Activated T-cell treated with anti-CD3 and anti-CD28 coated beads for 24 hours (primary cell): ENCODE data around the gene MYO1D.
A peak's percentile ranks its signal among the peaks of the same experiment; 100 is the strongest.

Source experiments
- DNase-seq: peaks from one replicate; pipeline ENCODE4 v3.0.0-alpha.2; 2020; ENCODE audit warnings: low read depth

The MYO1D gene

GRCh38 chr17:32486701-32487472, 390.0 kb downstream of the MYO1D start, which contains the start of gene CDK5R1:
Gene CDK5R1, plus strand, starts transcription at chr17:32486993. Its CDS starts 628 bp downstream, at chr17:32487621.
- peak; percentile 64 for DNase-seq

DNA sequence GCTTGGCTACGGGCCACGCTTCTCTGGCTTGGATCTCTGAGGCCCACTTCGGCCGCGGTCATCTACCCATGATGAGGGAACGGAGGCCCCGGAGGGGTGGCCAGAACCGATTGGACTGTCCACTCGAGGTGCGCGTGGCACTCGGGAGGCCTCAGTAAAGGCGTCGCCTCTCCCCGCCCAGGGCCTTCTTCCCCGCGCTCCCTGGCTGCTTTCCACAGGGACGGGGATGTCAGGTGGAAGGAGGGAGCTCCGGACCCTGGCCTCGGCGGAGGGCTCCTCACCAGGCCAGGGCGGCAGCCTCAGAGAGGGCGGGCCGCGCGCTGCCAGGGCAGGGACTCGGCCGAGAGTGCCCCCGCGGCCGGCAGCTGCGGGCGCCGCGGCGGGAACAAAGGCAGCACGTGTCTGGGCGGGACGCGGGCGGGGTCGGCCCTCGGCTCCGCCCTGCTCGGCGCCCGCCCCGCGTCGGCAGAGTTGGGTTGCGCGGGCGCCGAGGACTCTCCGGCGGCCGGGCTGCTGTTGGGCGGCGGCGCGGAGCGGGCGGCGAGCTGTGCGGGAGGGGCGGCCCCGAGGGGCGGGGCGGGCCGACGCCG, 390.7 kb downstream of the MYO1D start:
- DNase-seq, result peak; percentile 59

DNA sequence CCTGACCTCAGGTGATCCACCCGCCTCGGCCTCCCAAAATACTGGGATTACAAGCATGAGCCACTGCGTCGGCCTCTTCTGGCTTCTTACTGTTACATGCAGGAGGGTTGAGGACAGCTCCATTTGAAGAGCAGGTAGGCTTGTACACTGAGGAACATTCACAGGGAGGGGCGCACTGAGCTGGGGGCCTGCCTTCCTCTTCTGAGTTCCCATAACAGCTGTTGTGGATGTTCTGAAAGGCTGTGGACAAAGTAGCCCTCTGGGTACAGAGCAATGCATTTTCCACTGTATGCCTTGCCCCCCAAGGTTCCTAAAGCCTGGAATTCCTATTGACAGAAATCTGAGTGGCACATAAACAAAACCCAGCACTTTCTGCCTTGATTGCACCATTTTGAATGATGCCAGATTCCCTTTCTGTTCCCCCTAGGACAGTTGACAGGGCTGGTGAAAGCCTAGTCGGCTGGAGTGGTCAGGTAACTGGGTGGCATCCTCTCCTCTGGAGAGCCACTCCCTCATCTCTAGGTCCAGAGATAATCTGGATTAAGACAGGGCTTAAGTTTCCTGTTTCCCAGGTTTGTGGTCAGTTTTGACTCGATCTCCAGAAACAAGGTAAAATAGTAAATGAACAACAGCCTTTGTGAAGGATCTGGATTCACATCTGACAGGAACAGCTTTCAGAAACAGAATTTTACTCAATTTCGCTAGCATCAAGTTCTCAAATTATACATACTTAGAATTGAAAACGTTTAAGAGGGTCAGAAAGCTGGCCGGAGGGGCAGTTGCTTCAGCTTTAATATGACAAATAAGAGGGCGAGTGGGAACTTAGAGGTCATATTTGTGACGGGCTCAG, 391.4 kb downstream of the MYO1D start:
- no peak for DNase-seq

- no peak for DNase-seq
Observed at GRCh38 chr17:32484628-32485027, 392.3 kb downstream of the MYO1D start.

DNA sequence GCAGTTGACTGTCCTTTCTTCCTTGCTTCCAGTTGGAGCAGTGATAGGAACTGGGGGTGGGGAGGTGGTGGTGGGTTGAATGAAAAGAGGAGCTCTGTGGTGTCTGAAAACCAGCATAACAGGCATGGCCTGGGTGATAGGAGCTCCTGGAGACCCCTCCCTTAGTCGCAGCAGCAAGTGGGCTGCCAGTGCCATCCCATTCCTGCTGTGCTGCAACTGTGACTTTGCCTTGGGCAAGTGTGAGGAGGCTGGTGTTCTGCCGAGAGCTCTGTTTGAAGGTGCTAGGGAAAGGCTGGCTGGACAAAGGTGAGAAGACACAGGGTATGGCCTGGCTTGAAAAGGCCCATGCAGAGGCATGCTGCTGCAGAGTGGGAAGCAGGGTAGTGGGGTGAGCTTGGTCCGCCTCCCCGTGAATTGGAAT, 392.9 kb downstream of the MYO1D start:
- DNase-seq, result no peak

- DNase-seq, result no peak
Observed at GRCh38 chr17:32483451-32484019, 393.4 kb downstream of the MYO1D start.

DNA sequence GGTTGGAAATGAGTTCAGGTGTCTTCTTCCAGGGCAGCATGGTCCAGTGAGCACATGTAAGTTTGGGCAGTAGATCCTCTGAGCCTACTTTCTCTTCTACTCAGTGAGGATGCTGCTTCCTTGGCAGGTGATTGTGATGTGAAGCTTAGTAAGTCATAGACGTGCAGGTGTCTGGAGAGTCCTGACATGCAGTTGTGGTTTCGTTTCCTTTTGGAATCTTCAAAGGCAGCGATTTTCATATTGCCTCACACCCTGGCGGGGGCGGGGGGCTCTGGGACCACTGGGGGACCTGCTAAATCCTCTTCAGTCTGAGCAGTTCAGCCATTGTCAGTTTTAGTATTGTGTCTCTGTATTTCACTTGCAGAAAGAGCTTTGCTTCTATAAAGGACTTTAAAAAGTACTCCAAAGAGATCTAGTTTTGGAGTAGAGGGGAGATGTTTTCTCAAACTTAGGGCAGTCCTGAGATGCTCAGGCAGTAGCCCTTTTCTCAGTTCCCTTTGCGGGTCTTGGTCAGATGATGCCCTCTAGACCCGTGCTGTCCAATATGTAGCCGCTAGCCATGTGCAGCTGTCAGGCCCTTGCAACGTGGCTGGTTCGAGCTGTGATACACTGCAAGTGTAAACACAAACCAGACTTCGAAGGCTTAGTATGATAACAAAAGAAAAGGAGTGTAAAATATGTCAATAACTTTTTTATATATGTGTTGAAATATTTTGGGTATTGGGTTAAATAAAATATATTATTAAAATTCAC, 394.2 kb downstream of the MYO1D start:
- DNase-seq, result no peak

DNA sequence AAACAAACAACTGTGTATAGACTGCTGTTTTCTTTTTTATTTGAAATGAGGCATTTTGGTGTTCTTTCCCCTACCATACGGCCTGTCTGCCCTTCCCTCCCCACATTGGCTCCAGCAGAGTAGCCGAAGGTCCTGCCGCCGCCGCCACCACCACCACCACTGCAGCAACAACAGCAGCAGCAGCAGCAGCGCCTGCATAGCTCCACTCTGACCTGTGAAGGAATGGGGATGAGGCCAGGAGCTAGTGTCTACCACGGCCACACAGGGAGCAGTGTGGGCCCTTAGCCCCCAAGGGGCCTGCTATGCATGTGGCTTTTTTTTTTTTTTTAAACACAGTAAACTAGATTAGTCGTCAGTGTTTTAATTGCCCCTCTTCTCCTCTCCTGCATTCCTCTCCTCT, 395.7 kb downstream of the MYO1D start:
- no peak for DNase-seq

GRCh38 chr17:32479074-32479617, 397.8 kb downstream of the MYO1D start:
- no peak for DNase-seq

DNA sequence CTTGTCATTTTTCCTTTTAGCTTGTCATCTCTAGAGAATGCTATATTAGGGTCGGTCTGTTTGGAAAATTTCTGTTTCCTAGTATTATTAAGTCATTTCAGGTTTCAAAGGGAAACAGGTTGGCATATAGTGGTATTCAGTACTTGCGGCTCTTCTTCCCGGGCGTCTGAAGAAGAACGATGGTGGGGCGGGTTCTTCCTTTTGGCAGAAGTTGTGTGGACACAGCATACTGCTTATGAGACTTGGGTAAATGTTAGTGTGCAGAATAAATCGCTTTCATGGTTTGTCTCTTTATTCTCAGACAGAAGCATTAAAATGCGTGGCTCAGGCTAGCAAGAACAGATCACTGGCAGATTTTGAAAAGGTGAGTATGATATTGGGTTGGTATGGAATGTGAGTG, 399.7 kb downstream of the MYO1D start:
- DNase-seq, result no peak

DNA sequence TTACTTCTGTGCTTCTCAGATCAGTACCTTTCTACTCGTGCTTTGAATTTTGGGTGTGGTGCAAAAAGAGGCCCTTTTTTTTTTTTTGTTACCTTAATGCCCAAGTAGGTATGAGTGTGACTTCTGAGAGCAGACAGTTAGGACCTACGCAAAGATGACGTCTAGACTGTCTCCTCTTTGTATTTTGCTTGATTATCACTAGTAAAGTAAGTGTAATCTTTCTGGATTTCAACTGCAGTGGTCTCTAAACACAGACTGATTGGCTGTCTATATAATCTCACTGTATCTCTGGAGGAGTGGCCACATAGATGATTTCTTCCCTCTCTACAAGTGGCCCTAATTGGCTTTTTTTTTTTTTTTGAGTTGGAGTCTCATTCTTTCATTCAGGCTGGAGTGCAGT, 401.7 kb downstream of the MYO1D start:
- no peak for DNase-seq

DNA sequence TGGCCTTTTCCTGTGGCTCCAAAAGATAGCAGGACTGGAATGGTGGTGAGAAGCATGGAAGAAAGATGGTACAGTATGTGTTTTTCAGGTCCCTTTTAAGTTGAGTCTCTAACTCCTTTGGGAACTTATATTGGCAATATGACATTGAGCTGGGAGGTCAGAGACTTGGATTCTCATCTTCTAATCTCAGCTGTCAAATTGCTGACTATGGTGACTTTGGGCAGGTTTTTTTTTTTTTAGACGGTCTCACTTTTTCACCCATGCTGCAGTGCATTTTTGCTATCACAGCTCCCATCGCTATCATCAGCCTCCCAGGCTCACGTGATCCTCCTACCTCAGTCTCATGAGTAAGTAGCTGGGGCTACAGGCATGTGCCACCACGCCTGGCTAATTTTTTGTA, 405.3 kb downstream of the MYO1D start:
- no peak for DNase-seq

- DNase-seq, result no peak
Observed at GRCh38 chr17:32470405-32471167, 406.3 kb downstream of the MYO1D start.

DNA sequence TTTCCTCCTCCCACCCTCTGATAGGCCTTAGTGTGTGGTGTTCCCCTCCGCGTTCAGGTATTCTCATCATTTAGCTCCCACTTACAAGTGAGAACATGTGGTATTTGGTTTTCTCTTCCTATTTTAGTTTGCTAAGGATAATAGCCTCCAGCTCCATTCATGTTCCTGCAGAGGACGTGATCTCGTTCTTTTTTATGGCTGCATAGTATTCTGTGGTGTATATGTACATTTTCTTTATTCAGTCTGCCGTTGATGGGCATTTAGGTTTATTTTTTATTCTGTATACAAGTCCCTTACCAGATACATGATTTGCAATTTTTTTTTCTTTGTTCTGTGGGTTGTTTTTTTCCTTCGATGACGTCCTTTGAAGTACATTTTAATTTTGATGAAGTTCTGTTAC, 409.0 kb downstream of the MYO1D start:
- no peak for DNase-seq

GRCh38 chr17:32464374-32464773, 412.6 kb downstream of the MYO1D start:
- DNase-seq, result no peak

- no peak for DNase-seq
Observed at GRCh38 chr17:32463304-32463703, 413.6 kb downstream of the MYO1D start.

- peak; percentile 54 for DNase-seq
Observed at GRCh38 chr17:32461853-32462617, 414.9 kb downstream of the MYO1D start.

DNA sequence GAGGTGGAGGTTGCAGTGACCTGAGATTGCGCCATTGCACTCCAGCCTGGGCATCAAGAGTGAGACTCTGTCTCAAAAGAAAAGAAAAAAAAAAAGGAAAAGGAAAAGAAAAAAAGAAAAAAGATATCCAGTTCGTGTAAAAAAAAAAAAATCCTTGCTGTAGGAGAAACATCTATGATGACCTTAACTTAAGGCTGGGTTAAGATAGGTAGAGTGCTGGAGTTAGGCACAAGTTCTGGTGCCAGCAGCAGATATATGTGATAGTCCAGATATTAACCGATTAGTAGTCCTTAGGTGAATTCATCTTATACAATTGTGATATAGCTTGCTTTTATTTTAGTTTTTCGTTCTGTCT, 415.4 kb downstream of the MYO1D start:
- no peak for DNase-seq

- DNase-seq, result no peak
Observed at GRCh38 chr17:32460054-32460453, 416.9 kb downstream of the MYO1D start.

- DNase-seq, result no peak
Observed at GRCh38 chr17:32458371-32458770, 418.6 kb downstream of the MYO1D start.
